A549 (cell line): ENCODE results near the gene NPNT. TPM values are rescaled to one million over a fixed set of nuclear protein-coding genes. Genes with fewer than 3 reads are reported as not detected.

Experiments
- ATAC-seq, 2 experiments: fragments of 200-7000 bp in 1 of 2; fragments of >200 bp in 1 of 2; cut with Nextera tagmentation in 1 of 2; cut with Tn5 transposase in 1 of 2; 3 replicates each; pipeline versions ENCODE4 v1.8.0 to v1.9.1; 2018 to 2020; ENCODE audit warnings: mild to moderate bottlenecking in 1 of 2, moderate library complexity in 1 of 2
- CTCF ChIA-PET: fragments of 300-600 bp; sonication (Branson Sonifier 250); formaldehyde crosslinking; extraction: SDS; loops from one replicate; lab custom pipeline; 2021; ENCODE audit warnings: antibody characterized with exemption, inconsistent platforms; lab: Yijun Ruan, JAX
- POLR2A ChIA-PET: fragments of 350-600 bp; formaldehyde crosslinking; extraction: SDS; loops from one replicate; lab custom pipeline; 2021; ENCODE audit warnings: antibody characterized with exemption, inconsistent platforms; lab: Yijun Ruan, JAX
- DNase-seq, 2 experiments: peaks; one replicate each; pipeline versions ENCODE4 v3.0.0 to v3.0.0-alpha.2; 2011 to 2016; ENCODE audit warnings: low read depth in 1 of 2, low spot score in 1 of 2
- FAIRE-seq: peaks from 2 replicates; lab custom pipeline; 2011; peaks lifted over from hg19 to GRCh38; lab: Jason Lieb, UNC
- H3K27ac ChIP-seq, 2 experiments: fragments of >200 bp; sonication (Bioruptor Twin); formaldehyde crosslinking; 3 replicates each; pipeline ENCODE4 v1.5.1; 2016 to 2017
- H3K4me1 ChIP-seq: fragments of >200 bp; sonication (Bioruptor Twin); formaldehyde crosslinking; 3 replicates; pipeline ENCODE4 v1.6.1; 2016
- H3K4me2 ChIP-seq: fragments of >200 bp; sonication (Bioruptor Twin); formaldehyde crosslinking; 3 replicates; pipeline ENCODE4 v1.6.1; 2016
- H3K4me3 ChIP-seq: fragments of >200 bp; sonication (Bioruptor Twin); formaldehyde crosslinking; 3 replicates; pipeline ENCODE4 v1.5.1; 2016
- H3K9me3 ChIP-seq: fragments of >200 bp; sonication (Bioruptor Twin); formaldehyde crosslinking; 3 replicates; pipeline ENCODE4 v1.6.1; 2016
- BHLHE40 ChIP-seq: IDR thresholded peaks from 2 replicates; pipeline ENCODE4 v1.6.1; 2012; ENCODE audit warnings: low read depth, low read length, inconsistent platforms
- CEBPB ChIP-seq, 2 experiments: fragments of >200 bp in 1 of 2; sonication (Bioruptor Twin) in 1 of 2; formaldehyde crosslinking in 1 of 2; IDR thresholded peaks; 2 replicates each; pipeline ENCODE4 v1.6.1; 2012 to 2016
- CHD4 ChIP-seq: fragments of 200-600 bp; sonication (generic); IDR thresholded peaks from 2 replicates; pipeline ENCODE4 v1.6.1; 2016; ENCODE audit warnings: antibody characterized with exemption, mild to moderate bottlenecking, borderline replicate concordance
- ESRRA ChIP-seq: fragments of 150-350 bp; IDR thresholded peaks from 2 replicates; pipeline ENCODE4 v1.6.1; 2014; ENCODE audit warnings: mild to moderate bottlenecking, low read length, borderline replicate concordance
- FOSB ChIP-seq: fragments of 250-450 bp; sonication (Bioruptor Pico); IDR thresholded peaks from 2 replicates; pipeline ENCODE4 v1.5.0; 2020; ENCODE audit warnings: mild to moderate bottlenecking, moderate library complexity
- FOSL2 ChIP-seq, 2 experiments: fragments of 450-650 bp in 1 of 2; fragments of >200 bp in 1 of 2; sonication (Bioruptor Twin) in 1 of 2; formaldehyde crosslinking; IDR thresholded peaks; 2 replicates each; pipeline versions ENCODE4 v1.5.0 to v1.6.1; 2016 to 2020; ENCODE audit warnings: mild to moderate bottlenecking in 1 of 2, moderate library complexity in 1 of 2
- HEYL ChIP-seq: fragments of 250-450 bp; sonication (Bioruptor Pico); IDR thresholded peaks from 2 replicates; pipeline ENCODE4 v1.8.0; 2021; ENCODE audit warnings: mild to moderate bottlenecking, moderate library complexity
- HOXA7 ChIP-seq: fragments of 250-450 bp; sonication (Bioruptor Pico); IDR thresholded peaks from 2 replicates; pipeline ENCODE4 v1.5.0; 2020; ENCODE audit warnings: mild to moderate bottlenecking, moderate library complexity
- HOXB5 ChIP-seq: fragments of 250-450 bp; sonication (Bioruptor Pico); IDR thresholded peaks from 2 replicates; pipeline ENCODE4 v1.5.0; 2020; ENCODE audit warnings: mild to moderate bottlenecking, moderate library complexity
- KDM1A ChIP-seq: fragments of 200-600 bp; sonication (generic); IDR thresholded peaks from 2 replicates; pipeline ENCODE4 v1.6.1; 2016; ENCODE audit warnings: low read depth, mild to moderate bottlenecking
- MAX ChIP-seq: IDR thresholded peaks from 2 replicates; pipeline ENCODE4 v1.6.1; 2012
- MAZ ChIP-seq: fragments of 150-350 bp; IDR thresholded peaks from 2 replicates; pipeline ENCODE4 v1.6.1; 2014; ENCODE audit warnings: antibody characterized with exemption, low read depth, low read length, borderline replicate concordance
- POLR2A ChIP-seq: IDR thresholded peaks from 2 replicates; pipeline ENCODE4 v1.6.1; 2012; ENCODE audit warnings: mild to moderate bottlenecking, low read length
- RAD21 ChIP-seq, 2 experiments: fragments of >200 bp in 1 of 2; sonication (Bioruptor Twin) in 1 of 2; formaldehyde crosslinking in 1 of 2; IDR thresholded peaks in 1 of 2; conservative IDR thresholded peaks in 1 of 2; 2 replicates in 1 of 2; 3 replicates in 1 of 2; pipeline ENCODE4 v1.6.1; 2012 to 2018; ENCODE audit warnings: inconsistent platforms in 1 of 2
- RARB ChIP-seq: fragments of 250-450 bp; sonication (Bioruptor Pico); IDR thresholded peaks from 2 replicates; pipeline ENCODE4 v1.8.0; 2021; ENCODE audit warnings: mild to moderate bottlenecking, moderate library complexity
- RCOR1 ChIP-seq: fragments of 150-350 bp; IDR thresholded peaks from 2 replicates; pipeline ENCODE4 v1.6.1; 2014; ENCODE audit warnings: antibody characterized with exemption, low read length, low read depth
- SMC3 ChIP-seq: fragments of >200 bp; sonication (Bioruptor Twin); formaldehyde crosslinking; IDR thresholded peaks from 3 replicates; pipeline ENCODE4 v1.6.1; 2018; ENCODE audit warnings: inconsistent platforms
- SREBF2 ChIP-seq: fragments of 450-650 bp; IDR thresholded peaks from 2 replicates; pipeline ENCODE4 v1.6.1; 2014; ENCODE audit warnings: mild to moderate bottlenecking, moderate library complexity
- TFCP2L1 ChIP-seq: fragments of 250-450 bp; sonication (Bioruptor Pico); IDR thresholded peaks from 2 replicates; pipeline ENCODE4 v1.5.0; 2021; ENCODE audit warnings: mild to moderate bottlenecking
- ZC3H11A ChIP-seq: fragments of 450-650 bp; IDR thresholded peaks from 2 replicates; pipeline ENCODE4 v1.6.1; 2014; ENCODE audit warnings: antibody characterized with exemption, mild to moderate bottlenecking
- ZFP36 ChIP-seq: fragments of 450-650 bp; IDR thresholded peaks from 2 replicates; pipeline ENCODE4 v1.6.1; 2014; ENCODE audit warnings: borderline replicate concordance; ENCODE audit not compliant: partially characterized antibody
- WGBS: methylation state at CpG from one replicate; pipeline ENCODE4 v1.1.6; 2017; ENCODE audit errors: missing lambda C conversion rate; 5-methylcytosine and 5-hydroxymethylcytosine counted together
- polyA plus RNA-seq, 4 experiments: library from polyadenylated mRNA; depleted of rRNA in 3 of 4; stranded (reverse); fragments of >200 nt; fragmentation: RNase III in 1 of 4; extraction: RNeasy Plus Mini Kit Qiagen cat#74134 plus additional on column Dnase treatment in 1 of 4; gene quantifications; 2 replicates in 3 of 4; 3 replicates in 1 of 4; pipeline ENCODE4 v1.2.3, GENCODE V29; 2011 to 2017
- TF ChIP-seq, protein P1 (sequence below): fragments of >200 bp; sonication (Bioruptor Twin); formaldehyde crosslinking; IDR thresholded peaks from 3 replicates; pipeline ENCODE4 v1.6.1; 2016
- TF ChIP-seq, protein P2 (sequence below): fragments of 200-600 bp; sonication (generic); IDR thresholded peaks from 2 replicates; pipeline ENCODE4 v1.6.1; 2016; ENCODE audit warnings: antibody characterized with exemption, mild to moderate bottlenecking, moderate library complexity
- TF ChIP-seq, protein P3 (sequence below): fragments of 250-450 bp; sonication (Bioruptor Pico); IDR thresholded peaks from 2 replicates; pipeline ENCODE4 v1.5.0; 2021; ENCODE audit warnings: mild to moderate bottlenecking, moderate library complexity, borderline replicate concordance
- TF ChIP-seq, protein P4 (sequence below): fragments of 250-450 bp; sonication (Bioruptor Pico); IDR thresholded peaks from 2 replicates; pipeline ENCODE4 v1.5.0; 2020; ENCODE audit warnings: low read depth, mild to moderate bottlenecking, moderate library complexity

Gene NPNT
- polyA plus RNA-seq, 2 of the 4 experiments (the other 2 are of a cell fraction), result 0.32 to 0.56 TPM

GRCh38 chr4:105911426-105911825, 16.2 kb downstream of the NPNT start:
- DNase-seq (no peak), ATAC-seq (no peak), FAIRE-seq (no peak)
- TF ChIP-seq RCOR1 (no peak), POLR2A (no peak), FOSB (CRISPR knock-in tag) (no peak), HOXB5 (CRISPR knock-in tag) (no peak), HEYL (CRISPR knock-in tag) (no peak), TFCP2L1 (CRISPR knock-in tag) (no peak), ESRRA (no peak), FOSL2 (IDR thresholded peaks at IDR 0.05) (no peak), FOSL2 (CRISPR knock-in tag; IDR thresholded peaks at IDR 0.05) (no peak), KDM1A (no peak), MAZ (no peak), RAD21 (conservative IDR thresholded peaks at IDR 0.05 in 1 of 2, IDR thresholded peaks at IDR 0.05 in 1 of 2) (no peak), BHLHE40 (no peak), MAX (no peak), RARB (CRISPR knock-in tag) (no peak), SREBF2 (no peak), SMC3 (no peak)
- TF ChIP-seq, protein P1, sequence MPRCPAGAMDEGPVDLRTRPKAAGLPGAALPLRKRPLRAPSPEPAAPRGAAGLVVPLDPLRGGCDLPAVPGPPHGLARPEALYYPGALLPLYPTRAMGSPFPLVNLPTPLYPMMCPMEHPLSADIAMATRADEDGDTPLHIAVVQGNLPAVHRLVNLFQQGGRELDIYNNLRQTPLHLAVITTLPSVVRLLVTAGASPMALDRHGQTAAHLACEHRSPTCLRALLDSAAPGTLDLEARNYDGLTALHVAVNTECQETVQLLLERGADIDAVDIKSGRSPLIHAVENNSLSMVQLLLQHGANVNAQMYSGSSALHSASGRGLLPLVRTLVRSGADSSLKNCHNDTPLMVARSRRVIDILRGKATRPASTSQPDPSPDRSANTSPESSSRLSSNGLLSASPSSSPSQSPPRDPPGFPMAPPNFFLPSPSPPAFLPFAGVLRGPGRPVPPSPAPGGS, result no peak
- Histone ChIP-seq H3K9me3 (no peaks in the 10 kb centered on the region), H3K4me2 (no peak overlapping the region), H3K27ac (no peak overlapping the region), H3K4me3 (no peak overlapping the region), H3K4me1 (peaks cover 16% of the 10 kb centered on the region)
- ChIA-PET POLR2A (no interaction called here), CTCF (no interaction called here)

DNA sequence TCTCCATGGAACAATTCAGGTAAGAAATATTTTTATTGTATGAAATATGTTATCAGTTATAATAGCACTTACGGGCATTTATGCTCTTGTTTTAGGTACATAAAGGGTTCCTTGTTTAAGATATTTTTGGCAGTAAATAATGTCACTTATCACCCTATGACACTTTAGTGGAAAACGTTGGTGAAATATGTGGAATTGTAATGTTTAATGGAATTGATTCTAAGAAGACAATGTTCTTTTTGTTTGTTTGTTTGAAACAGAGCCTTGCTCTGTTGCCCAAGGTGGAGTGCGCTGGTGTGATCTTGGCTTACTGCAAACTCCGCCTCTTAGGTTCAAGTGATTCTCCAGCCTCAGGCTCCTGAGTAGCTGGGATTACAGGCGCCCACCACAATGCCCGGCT, 17.4 kb downstream of the NPNT start:
- no peak overlapping the region for H3K4me2 ChIP-seq
- CTCF ChIA-PET, result no interaction called here
- ATAC-seq, result no peak
- no peak overlapping the region for H3K4me3 ChIP-seq
- DNase-seq, result no peak
- H3K27ac ChIP-seq, result no peak overlapping the region
- peaks cover 16% of the 10 kb centered on the region for H3K4me1 ChIP-seq
- H3K9me3 ChIP-seq, result no peaks in the 10 kb centered on the region
- POLR2A ChIA-PET, result no interaction called here
- 81% methylated on average over 6 of the region's 6 CpGs for WGBS
- FAIRE-seq, result no peak
- TF ChIP-seq CHD4 (no peak), FOSB (CRISPR knock-in tag) (no peak), RARB (CRISPR knock-in tag) (no peak), ESRRA (no peak), CEBPB (IDR thresholded peaks at IDR 0.05) (no peak), ZFP36 (no peak), HOXA7 (CRISPR knock-in tag) (no peak), ZC3H11A (no peak), RAD21 (conservative IDR thresholded peaks at IDR 0.05 in 1 of 2, IDR thresholded peaks at IDR 0.05 in 1 of 2) (no peak)
- TF ChIP-seq, protein P2, sequence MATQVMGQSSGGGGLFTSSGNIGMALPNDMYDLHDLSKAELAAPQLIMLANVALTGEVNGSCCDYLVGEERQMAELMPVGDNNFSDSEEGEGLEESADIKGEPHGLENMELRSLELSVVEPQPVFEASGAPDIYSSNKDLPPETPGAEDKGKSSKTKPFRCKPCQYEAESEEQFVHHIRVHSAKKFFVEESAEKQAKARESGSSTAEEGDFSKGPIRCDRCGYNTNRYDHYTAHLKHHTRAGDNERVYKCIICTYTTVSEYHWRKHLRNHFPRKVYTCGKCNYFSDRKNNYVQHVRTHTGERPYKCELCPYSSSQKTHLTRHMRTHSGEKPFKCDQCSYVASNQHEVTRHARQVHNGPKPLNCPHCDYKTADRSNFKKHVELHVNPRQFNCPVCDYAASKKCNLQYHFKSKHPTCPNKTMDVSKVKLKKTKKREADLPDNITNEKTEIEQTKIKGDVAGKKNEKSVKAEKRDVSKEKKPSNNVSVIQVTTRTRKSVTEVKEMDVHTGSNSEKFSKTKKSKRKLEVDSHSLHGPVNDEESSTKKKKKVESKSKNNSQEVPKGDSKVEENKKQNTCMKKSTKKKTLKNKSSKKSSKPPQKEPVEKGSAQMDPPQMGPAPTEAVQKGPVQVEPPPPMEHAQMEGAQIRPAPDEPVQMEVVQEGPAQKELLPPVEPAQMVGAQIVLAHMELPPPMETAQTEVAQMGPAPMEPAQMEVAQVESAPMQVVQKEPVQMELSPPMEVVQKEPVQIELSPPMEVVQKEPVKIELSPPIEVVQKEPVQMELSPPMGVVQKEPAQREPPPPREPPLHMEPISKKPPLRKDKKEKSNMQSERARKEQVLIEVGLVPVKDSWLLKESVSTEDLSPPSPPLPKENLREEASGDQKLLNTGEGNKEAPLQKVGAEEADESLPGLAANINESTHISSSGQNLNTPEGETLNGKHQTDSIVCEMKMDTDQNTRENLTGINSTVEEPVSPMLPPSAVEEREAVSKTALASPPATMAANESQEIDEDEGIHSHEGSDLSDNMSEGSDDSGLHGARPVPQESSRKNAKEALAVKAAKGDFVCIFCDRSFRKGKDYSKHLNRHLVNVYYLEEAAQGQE, result no peak
- TF ChIP-seq, protein P3, sequence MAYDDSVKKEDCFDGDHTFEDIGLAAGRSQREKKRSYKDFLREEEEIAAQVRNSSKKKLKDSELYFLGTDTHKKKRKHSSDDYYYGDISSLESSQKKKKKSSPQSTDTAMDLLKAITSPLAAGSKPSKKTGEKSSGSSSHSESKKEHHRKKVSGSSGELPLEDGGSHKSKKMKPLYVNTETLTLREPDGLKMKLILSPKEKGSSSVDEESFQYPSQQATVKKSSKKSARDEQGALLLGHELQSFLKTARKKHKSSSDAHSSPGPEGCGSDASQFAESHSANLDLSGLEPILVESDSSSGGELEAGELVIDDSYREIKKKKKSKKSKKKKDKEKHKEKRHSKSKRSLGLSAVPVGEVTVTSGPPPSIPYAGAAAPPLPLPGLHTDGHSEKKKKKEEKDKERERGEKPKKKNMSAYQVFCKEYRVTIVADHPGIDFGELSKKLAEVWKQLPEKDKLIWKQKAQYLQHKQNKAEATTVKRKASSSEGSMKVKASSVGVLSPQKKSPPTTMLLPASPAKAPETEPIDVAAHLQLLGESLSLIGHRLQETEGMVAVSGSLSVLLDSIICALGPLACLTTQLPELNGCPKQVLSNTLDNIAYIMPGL (CRISPR knock-in tag), result no peak
- TF ChIP-seq, protein P4, sequence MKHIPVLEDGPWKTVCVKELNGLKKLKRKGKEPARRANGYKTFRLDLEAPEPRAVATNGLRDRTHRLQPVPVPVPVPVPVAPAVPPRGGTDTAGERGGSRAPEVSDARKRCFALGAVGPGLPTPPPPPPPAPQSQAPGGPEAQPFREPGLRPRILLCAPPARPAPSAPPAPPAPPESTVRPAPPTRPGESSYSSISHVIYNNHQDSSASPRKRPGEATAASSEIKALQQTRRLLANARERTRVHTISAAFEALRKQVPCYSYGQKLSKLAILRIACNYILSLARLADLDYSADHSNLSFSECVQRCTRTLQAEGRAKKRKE (CRISPR knock-in tag), result no peak
